WTC11 (cell line): ENCODE results near the gene SP100. TPM values are rescaled to one million over a fixed set of nuclear protein-coding genes. Genes with fewer than 3 reads are reported as not detected.

Experiments used
- ATAC-seq: fragments of 200-7000 bp; cut with Tn5 transposase; 2 replicates; pipeline ENCODE4 v1.10.0; 2021; ENCODE audit warnings: mild to moderate bottlenecking, moderate library complexity
- CTCF ChIA-PET: fragments of 300-600 bp; sonication (Branson Sonifier 250); formaldehyde crosslinking; loops from one replicate; lab custom pipeline; 2021; ENCODE audit warnings: antibody characterized with exemption; lab: Charles Lee
- POLR2A ChIA-PET: fragments of 350-600 bp; sonication (Branson Sonifier 250); formaldehyde crosslinking; loops from one replicate; lab custom pipeline; 2021; ENCODE audit warnings: antibody characterized with exemption; lab: Charles Lee
- DNase-seq: peaks from one replicate; pipeline ENCODE4 v3.0.0; 2021; ENCODE audit warnings: low spot score
- H3K27ac Mint-ChIP-seq: 2 replicates; pipeline ENCODE4 v1.8.0; 2021; ENCODE audit warnings: mixed read lengths
- H3K27me3 Mint-ChIP-seq: 2 replicates; pipeline ENCODE4 v1.8.0; 2021; ENCODE audit warnings: low read depth, mild to moderate bottlenecking, moderate library complexity, mixed read lengths
- H3K36me3 Mint-ChIP-seq: 2 replicates; pipeline ENCODE4 v1.8.0; 2021; ENCODE audit warnings: mixed read lengths
- H3K4me1 Mint-ChIP-seq: 2 replicates; pipeline ENCODE4 v1.8.0; 2022; ENCODE audit warnings: mixed read lengths
- H3K4me3 Mint-ChIP-seq: 2 replicates; pipeline ENCODE4 v1.8.0; 2021; ENCODE audit warnings: mild to moderate bottlenecking, moderate library complexity, mixed read lengths
- H3K9me3 Mint-ChIP-seq: 2 replicates; pipeline ENCODE4 v1.8.0; 2021; ENCODE audit warnings: mixed read lengths
- ATF1 ChIP-seq: sonication (generic); formaldehyde crosslinking; IDR thresholded peaks from 2 replicates; pipeline ENCODE4 v1.8.1; 2023; ENCODE audit warnings: mild to moderate bottlenecking, moderate library complexity, missing genetic modification reagents
- CBFB ChIP-seq: sonication (generic); formaldehyde crosslinking; IDR thresholded peaks from 2 replicates; pipeline ENCODE4 v1.8.1; 2022; ENCODE audit warnings: mild to moderate bottlenecking, low read depth, missing genetic modification reagents
- EMX1 ChIP-seq: fragments of 250-450 bp; sonication (Bioruptor Pico); IDR thresholded peaks from 2 replicates; pipeline ENCODE4 v1.8.0; 2021; ENCODE audit warnings: mild to moderate bottlenecking
- ESRRA ChIP-seq: sonication (generic); formaldehyde crosslinking; IDR thresholded peaks from 2 replicates; pipeline ENCODE4 v1.8.1; 2022; ENCODE audit warnings: mild to moderate bottlenecking, missing genetic modification reagents, borderline replicate concordance
- GABPB1 ChIP-seq: sonication (generic); formaldehyde crosslinking; IDR thresholded peaks from 2 replicates; pipeline ENCODE4 v1.8.1; 2023; ENCODE audit warnings: mild to moderate bottlenecking, missing genetic modification reagents
- GTF2I ChIP-seq: fragments of 250-450 bp; sonication (Bioruptor Pico); conservative IDR thresholded peaks from 2 replicates; pipeline ENCODE4 v1.4.0; 2021; ENCODE audit warnings: mild to moderate bottlenecking
- HMGA2 ChIP-seq: fragments of 250-450 bp; sonication (Bioruptor Pico); IDR thresholded peaks from 2 replicates; pipeline ENCODE4 v1.4.0; 2021; ENCODE audit warnings: mild to moderate bottlenecking, moderate library complexity
- IRF2 ChIP-seq: sonication (generic); formaldehyde crosslinking; IDR thresholded peaks from 2 replicates; pipeline ENCODE4 v1.8.0; 2022; ENCODE audit warnings: low read depth, missing genetic modification reagents, borderline replicate concordance
- JAZF1 ChIP-seq: fragments of 250-450 bp; sonication (Bioruptor Pico); IDR thresholded peaks from 2 replicates; pipeline ENCODE4 v1.9.0; 2021; ENCODE audit warnings: moderate library complexity, mild to moderate bottlenecking, inconsistent platforms
- MXD4 ChIP-seq: fragments of 250-450 bp; sonication (Bioruptor Pico); IDR thresholded peaks from 2 replicates; pipeline ENCODE4 v1.8.0; 2021; ENCODE audit warnings: mild to moderate bottlenecking, moderate library complexity, borderline replicate concordance
- SMAD4 ChIP-seq: sonication (generic); formaldehyde crosslinking; IDR thresholded peaks from 2 replicates; pipeline ENCODE4 v1.8.0; 2022; ENCODE audit warnings: mild to moderate bottlenecking, missing genetic modification reagents
- TP53 ChIP-seq: sonication (generic); formaldehyde crosslinking; IDR thresholded peaks from 2 replicates; pipeline ENCODE4 v1.8.1; 2023; ENCODE audit warnings: mild to moderate bottlenecking, missing genetic modification reagents
- ZNF219 ChIP-seq: sonication (generic); formaldehyde crosslinking; IDR thresholded peaks from 2 replicates; pipeline ENCODE4 v1.8.0; 2023; ENCODE audit warnings: missing genetic modification reagents, mild to moderate bottlenecking, borderline replicate concordance
- ZNF263 ChIP-seq: sonication (generic); formaldehyde crosslinking; IDR thresholded peaks from 2 replicates; pipeline ENCODE4 v1.8.1; 2022; ENCODE audit warnings: low read depth, mild to moderate bottlenecking, moderate library complexity, missing genetic modification reagents
- ZNF423 ChIP-seq: fragments of 250-450 bp; sonication (Bioruptor Pico); IDR thresholded peaks from 2 replicates; pipeline ENCODE4 v2.1.2; 2022; ENCODE audit warnings: mild to moderate bottlenecking, moderate library complexity
- total RNA-seq: library from RNA; stranded (reverse); gene quantifications from 3 replicates; pipeline ENCODE4 v1.2.3, GENCODE V29; 2021
- TF ChIP-seq, protein P1 (sequence below): sonication (generic); formaldehyde crosslinking; IDR thresholded peaks from 2 replicates; pipeline ENCODE4 v1.8.0; 2023; ENCODE audit warnings: mild to moderate bottlenecking, missing genetic modification reagents
- TF ChIP-seq, protein P2 (sequence below): sonication (generic); formaldehyde crosslinking; IDR thresholded peaks from 2 replicates; pipeline ENCODE4 v1.8.1; 2023; ENCODE audit warnings: mild to moderate bottlenecking, missing genetic modification reagents, moderate library complexity
- TF ChIP-seq, protein P3 (sequence below): sonication (generic); formaldehyde crosslinking; IDR thresholded peaks from 2 replicates; pipeline ENCODE4 v1.8.0; 2022; ENCODE audit warnings: missing genetic modification reagents
- TF ChIP-seq, protein P4 (sequence below): sonication (generic); formaldehyde crosslinking; conservative IDR thresholded peaks from 2 replicates; pipeline ENCODE4 v1.8.1; 2022; ENCODE audit warnings: mild to moderate bottlenecking, missing genetic modification reagents
- TF ChIP-seq, protein P5 (sequence below): fragments of 250-450 bp; sonication (Bioruptor Pico); IDR thresholded peaks from 2 replicates; pipeline ENCODE4 v1.9.0; 2021; ENCODE audit warnings: moderate library complexity, mild to moderate bottlenecking, inconsistent platforms, borderline replicate concordance
- TF ChIP-seq, protein P6 (sequence below): sonication (generic); formaldehyde crosslinking; IDR thresholded peaks from 2 replicates; pipeline ENCODE4 v1.8.1; 2022; ENCODE audit warnings: low read depth, mild to moderate bottlenecking, moderate library complexity, missing genetic modification reagents, borderline replicate concordance

The SP100 gene
- total RNA-seq, 1 experiment from 2014 or later, result 1.3 TPM

DNA sequence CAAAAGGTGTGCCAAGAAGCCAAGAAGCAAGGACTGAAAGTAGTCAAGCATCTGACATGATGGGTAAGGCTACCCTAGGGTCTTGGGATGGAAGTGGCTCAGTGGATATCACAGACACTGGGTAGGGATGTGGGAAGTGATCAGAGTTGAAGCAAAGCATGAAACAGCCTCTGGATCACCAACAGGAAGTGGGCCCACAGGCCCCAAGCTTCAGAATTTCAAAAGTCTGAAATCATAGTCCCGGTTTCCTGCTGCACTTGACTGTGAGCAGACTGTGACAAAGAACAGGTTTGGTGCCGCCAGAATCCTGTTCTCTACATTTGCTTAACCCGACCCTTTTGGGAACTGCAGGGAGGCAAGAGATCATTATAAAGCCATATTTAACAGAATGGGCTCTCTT, 57.4 kb downstream of the SP100 start:
- POLR2A ChIA-PET, result no interaction called here
- Mint-ChIP-seq H3K27ac (no peak overlapping the region), H3K4me3 (no peak overlapping the region), H3K27me3 (no peaks in the 10 kb centered on the region), H3K9me3 (peaks cover 23% of the 10 kb centered on the region), H3K4me1 (peaks cover 9% of the 10 kb centered on the region), H3K36me3 (0 out of 2 replicates have a peak, but pooled peaks cover 2% of the 10 kb centered on the region)
- CTCF ChIA-PET, result no interaction called here
- TF ChIP-seq HMGA2 (no peak), CBFB (CRISPR knock-in tag) (no peak), IRF2 (CRISPR knock-in tag) (no peak), ZNF263 (CRISPR knock-in tag) (no peak), ESRRA (CRISPR knock-in tag) (no peak), TP53 (no peak), MXD4 (CRISPR knock-in tag) (no peak), ATF1 (CRISPR knock-in tag) (no peak), SMAD4 (CRISPR knock-in tag) (no peak), GABPB1 (CRISPR knock-in tag) (no peak), EMX1 (CRISPR knock-in tag) (no peak), ZNF423 (CRISPR knock-in tag) (no peak), GTF2I (no peak), JAZF1 (CRISPR knock-in tag) (no peak)
- TF ChIP-seq, protein P1, sequence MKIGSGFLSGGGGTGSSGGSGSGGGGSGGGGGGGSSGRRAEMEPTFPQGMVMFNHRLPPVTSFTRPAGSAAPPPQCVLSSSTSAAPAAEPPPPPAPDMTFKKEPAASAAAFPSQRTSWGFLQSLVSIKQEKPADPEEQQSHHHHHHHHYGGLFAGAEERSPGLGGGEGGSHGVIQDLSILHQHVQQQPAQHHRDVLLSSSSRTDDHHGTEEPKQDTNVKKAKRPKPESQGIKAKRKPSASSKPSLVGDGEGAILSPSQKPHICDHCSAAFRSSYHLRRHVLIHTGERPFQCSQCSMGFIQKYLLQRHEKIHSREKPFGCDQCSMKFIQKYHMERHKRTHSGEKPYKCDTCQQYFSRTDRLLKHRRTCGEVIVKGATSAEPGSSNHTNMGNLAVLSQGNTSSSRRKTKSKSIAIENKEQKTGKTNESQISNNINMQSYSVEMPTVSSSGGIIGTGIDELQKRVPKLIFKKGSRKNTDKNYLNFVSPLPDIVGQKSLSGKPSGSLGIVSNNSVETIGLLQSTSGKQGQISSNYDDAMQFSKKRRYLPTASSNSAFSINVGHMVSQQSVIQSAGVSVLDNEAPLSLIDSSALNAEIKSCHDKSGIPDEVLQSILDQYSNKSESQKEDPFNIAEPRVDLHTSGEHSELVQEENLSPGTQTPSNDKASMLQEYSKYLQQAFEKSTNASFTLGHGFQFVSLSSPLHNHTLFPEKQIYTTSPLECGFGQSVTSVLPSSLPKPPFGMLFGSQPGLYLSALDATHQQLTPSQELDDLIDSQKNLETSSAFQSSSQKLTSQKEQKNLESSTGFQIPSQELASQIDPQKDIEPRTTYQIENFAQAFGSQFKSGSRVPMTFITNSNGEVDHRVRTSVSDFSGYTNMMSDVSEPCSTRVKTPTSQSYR (CRISPR knock-in tag), result no peak
- TF ChIP-seq, protein P2, sequence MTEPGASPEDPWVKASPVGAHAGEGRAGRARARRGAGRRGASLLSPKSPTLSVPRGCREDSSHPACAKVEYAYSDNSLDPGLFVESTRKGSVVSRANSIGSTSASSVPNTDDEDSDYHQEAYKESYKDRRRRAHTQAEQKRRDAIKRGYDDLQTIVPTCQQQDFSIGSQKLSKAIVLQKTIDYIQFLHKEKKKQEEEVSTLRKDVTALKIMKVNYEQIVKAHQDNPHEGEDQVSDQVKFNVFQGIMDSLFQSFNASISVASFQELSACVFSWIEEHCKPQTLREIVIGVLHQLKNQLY (CRISPR knock-in tag), result no peak
- TF ChIP-seq, protein P3, sequence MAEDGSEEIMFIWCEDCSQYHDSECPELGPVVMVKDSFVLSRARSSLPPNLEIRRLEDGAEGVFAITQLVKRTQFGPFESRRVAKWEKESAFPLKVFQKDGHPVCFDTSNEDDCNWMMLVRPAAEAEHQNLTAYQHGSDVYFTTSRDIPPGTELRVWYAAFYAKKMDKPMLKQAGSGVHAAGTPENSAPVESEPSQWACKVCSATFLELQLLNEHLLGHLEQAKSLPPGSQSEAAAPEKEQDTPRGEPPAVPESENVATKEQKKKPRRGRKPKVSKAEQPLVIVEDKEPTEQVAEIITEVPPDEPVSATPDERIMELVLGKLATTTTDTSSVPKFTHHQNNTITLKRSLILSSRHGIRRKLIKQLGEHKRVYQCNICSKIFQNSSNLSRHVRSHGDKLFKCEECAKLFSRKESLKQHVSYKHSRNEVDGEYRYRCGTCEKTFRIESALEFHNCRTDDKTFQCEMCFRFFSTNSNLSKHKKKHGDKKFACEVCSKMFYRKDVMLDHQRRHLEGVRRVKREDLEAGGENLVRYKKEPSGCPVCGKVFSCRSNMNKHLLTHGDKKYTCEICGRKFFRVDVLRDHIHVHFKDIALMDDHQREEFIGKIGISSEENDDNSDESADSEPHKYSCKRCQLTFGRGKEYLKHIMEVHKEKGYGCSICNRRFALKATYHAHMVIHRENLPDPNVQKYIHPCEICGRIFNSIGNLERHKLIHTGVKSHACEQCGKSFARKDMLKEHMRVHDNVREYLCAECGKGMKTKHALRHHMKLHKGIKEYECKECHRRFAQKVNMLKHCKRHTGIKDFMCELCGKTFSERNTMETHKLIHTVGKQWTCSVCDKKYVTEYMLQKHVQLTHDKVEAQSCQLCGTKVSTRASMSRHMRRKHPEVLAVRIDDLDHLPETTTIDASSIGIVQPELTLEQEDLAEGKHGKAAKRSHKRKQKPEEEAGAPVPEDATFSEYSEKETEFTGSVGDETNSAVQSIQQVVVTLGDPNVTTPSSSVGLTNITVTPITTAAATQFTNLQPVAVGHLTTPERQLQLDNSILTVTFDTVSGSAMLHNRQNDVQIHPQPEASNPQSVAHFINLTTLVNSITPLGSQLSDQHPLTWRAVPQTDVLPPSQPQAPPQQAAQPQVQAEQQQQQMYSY (CRISPR knock-in tag), result no peak
- TF ChIP-seq, protein P4, sequence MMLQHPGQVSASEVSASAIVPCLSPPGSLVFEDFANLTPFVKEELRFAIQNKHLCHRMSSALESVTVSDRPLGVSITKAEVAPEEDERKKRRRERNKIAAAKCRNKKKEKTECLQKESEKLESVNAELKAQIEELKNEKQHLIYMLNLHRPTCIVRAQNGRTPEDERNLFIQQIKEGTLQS, result no peak
- TF ChIP-seq, protein P5, sequence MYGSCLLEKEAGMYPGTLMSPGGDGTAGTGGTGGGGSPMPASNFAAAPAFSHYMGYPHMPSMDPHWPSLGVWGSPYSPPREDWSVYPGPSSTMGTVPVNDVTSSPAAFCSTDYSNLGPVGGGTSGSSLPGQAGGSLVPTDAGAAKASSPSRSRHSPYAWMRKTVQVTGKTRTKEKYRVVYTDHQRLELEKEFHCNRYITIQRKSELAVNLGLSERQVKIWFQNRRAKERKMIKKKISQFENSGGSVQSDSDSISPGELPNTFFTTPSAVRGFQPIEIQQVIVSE (CRISPR knock-in tag), result no peak
- DNase-seq (no peak), ATAC-seq (no peak; the same call in 1 of the 2 replicates)

- ChIA-PET CTCF (no interaction called here), POLR2A (no interaction called here)
- TF ChIP-seq, protein P6, sequence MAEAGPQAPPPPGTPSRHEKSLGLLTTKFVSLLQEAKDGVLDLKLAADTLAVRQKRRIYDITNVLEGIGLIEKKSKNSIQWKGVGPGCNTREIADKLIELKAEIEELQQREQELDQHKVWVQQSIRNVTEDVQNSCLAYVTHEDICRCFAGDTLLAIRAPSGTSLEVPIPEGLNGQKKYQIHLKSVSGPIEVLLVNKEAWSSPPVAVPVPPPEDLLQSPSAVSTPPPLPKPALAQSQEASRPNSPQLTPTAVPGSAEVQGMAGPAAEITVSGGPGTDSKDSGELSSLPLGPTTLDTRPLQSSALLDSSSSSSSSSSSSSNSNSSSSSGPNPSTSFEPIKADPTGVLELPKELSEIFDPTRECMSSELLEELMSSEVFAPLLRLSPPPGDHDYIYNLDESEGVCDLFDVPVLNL (CRISPR knock-in tag), result no peak
- TF ChIP-seq ZNF263 (CRISPR knock-in tag) (no peak), MXD4 (CRISPR knock-in tag) (no peak), ZNF219 (CRISPR knock-in tag) (no peak)
- TF ChIP-seq, protein P1 (CRISPR knock-in tag), result no peak
- peaks cover 9% of the 10 kb centered on the region for H3K4me1 Mint-ChIP-seq
- ATAC-seq (no peak), DNase-seq (no peak)
- H3K27me3 Mint-ChIP-seq, result no peaks in the 10 kb centered on the region
- H3K27ac Mint-ChIP-seq, result no peak overlapping the region
- H3K36me3 Mint-ChIP-seq, result 0 out of 2 replicates have a peak, but pooled peaks cover 2% of the 10 kb centered on the region
- H3K9me3 Mint-ChIP-seq, result peaks cover 23% of the 10 kb centered on the region
- no peak overlapping the region for H3K4me3 Mint-ChIP-seq
These were observed 59.1 kb downstream of the SP100 start for GRCh38 chr2:230475143-230475542.
